GM21423 (cell line): ENCODE measurements around the gene KLK6.
"Not testable (repeated sequence)": the region's sequence is repeated elsewhere in the genome, so short reads cannot be mapped to it uniquely, and the experiment has no call there.

Experiments
- ATAC-seq: cut with Tn5 transposase; IDR thresholded peaks from one replicate; pipeline ENCODE4 v1.9.1; 2021; ENCODE audit warnings: mild to moderate bottlenecking, moderate library complexity; ENCODE audit not compliant: unreplicated experiment

KLK6 gene

DNA sequence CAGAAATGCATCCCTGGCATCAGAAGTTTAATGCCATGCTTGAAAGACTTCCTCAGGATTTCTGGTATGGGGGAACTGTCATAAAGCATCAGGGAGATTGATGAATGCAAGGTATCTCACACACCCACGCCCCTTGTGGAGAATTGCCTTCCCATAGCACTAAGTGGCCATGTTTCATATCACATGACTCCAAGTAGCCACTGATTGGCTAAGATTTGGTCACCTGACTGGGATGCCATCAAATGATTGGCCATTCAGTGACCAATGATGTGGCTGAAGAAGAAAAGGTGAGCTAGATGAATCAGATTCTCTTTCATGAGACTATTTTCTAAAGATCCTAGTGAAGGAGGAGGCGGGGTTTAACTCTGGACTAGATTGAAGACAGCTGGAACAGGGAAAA lies 24.7 kb upstream of the KLK6 start:
- no peak for ATAC-seq

DNA sequence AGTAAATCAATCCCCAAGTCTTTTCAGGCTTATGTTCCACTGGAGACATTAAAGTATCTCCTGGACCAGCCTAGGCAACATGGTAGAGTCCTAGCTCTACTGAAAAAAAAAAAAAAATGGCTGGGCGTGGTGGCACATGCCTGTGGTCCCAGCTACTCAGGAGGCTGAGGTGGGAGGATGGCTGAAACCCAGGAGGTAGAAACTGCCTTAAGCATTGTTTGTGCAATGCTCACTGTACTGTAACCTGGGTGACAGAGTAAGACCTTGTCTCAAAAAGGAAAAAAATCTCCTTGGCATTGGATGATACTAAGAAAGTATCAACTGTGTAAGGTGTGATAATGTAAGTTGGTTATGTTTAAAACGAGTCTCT lies 23.3 kb upstream of the KLK6 start:
- ATAC-seq, result no peak

DNA sequence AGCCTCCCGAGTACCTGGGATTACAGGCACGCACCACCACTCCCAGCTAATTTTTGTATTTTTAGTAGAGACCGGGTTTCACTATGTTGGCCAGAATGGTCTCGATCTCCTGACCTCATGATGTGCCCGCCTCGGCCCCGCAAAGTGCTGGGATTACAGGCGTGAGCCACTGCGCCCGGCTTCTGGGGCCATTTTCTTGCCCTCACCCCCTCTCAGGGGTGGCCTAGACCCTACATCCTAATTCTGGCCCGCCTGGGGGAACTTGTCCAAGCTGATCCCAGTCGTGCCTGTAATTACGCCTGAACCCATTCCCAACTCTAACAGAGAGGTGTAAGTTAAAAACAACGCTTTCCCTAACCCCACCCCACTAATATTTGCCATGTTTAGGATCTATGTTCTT lies 15.0 kb upstream of the KLK6 start:
- not testable (repeated sequence) for ATAC-seq

DNA sequence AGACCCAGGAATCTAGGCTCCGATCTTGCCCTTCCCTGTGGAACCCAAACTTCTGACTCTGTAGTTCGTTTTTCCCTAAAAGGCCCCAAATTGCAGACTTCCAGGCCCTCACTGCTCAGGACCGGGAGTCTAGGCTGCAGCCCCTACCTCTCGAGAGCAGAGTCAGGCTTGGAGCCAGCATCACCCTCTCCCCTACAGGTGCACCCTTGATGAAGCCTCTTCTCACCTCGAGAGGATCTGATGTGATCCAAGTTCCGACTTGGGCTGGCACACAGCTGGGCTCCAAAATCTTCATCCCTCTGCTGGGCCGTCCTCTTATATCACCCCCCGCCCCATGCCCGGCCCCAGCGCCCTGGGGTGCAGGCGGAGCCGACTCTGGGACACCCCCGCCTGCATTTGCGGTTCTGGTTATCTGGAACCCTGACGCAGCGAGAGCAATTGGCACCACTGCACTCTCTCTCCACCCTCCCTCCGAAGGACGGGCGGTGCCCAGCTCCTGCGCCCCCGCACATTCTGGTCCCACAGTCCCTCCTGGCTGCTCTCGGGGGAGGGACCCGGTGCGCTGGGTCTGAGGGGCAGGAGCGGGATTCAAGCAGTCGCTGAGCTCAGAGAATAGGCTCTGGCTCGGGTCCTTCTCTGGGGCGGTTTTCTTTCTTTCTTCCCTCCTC lies 14.4 kb upstream of the KLK6 start, which contains the start of gene KLK7:
Gene KLK7 (minus strand): TSS at position 293 of the 668 bp plus-strand sequence. CDS start 1,518 bp downstream, outside the sequence.
- no peak for ATAC-seq

DNA sequence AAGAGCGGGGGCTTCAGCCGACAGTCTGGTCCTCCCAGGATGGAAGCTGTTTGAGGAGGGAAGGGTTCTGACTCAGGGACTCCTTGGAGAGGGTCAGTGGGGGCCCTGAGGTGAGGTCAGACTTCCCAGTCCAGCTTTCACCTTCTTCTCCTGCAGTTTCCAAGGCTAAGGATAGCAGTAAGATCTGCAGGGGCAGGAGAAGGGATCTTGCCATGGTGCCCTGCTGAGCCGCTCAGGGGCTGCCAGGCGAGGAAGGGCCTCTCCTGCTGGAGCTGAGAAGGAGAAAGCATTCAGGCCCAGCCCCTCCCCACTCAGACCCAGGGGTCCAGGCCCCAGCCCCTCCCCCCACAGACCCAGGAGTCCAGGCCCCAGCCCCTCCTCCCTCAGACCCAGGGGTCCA lies 12.8 kb upstream of the KLK6 start:
- no peak for ATAC-seq

DNA sequence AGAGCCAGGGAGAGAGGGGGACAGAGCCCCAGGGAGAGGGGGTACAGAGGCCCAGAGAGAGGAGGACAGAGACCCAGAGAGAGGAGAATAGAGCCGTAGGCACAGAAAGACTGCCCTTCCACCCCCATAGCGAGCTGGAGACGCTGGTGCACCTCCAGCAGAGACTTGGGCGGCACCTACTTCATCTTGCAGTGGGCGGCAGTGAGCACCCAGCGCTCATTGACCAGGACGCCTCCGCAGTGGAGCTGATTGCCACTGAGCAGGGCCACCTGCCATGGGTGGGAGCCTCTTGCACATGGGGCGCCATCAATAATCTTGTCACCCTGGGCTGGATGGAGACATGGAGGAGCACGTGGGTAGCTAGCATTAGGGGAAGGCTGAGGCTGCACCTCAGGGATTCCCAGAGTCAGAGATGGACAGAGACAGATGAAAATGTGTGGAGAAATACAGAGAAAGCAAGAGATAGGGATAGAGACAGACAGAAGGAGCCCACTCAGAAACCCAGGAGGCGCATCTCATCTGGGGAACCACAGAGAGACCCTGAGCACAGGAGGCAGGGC lies 12.3 kb upstream of the KLK6 start:
- no peak for ATAC-seq

DNA sequence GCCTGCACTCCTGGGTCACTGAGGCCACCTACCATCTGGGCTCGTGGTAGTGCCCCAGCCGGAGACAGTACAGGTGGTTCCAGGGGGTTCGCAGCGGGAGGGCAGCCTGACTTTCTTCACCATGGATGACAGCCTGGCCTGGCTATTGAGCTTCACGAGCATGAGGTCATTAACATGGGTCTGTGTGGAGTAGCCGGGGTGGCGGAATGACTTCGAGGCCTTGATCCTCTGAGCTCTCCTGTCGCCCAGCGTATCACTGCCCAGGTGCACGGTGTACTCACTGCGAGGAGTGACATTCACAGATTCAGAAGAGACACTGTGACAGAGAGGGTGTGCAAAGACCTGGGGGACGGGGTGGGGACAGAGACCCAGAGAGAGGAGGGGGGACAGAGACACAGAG lies 10.8 kb upstream of the KLK6 start:
- ATAC-seq, result no peak

DNA sequence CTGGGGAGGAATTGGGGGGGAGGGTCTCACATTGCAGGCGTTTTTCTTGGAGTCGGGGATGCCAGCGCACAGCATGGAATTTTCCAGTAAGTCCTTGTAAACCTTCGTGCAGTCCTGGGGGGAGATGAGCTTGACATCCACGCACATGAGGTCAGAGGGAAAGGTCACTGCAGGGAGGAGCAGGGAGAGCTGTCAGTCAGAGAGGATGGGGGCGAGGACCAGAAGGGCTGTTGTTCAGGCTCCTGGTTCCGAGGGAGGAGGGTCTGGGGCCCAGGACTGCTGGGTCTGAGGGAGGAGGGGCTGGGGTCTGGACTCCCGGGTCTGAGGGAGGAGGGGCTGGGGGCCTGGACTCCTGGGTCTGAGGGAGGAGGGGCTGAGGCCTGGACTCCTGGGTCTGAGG lies 10.4 kb upstream of the KLK6 start:
- no peak for ATAC-seq

DNA sequence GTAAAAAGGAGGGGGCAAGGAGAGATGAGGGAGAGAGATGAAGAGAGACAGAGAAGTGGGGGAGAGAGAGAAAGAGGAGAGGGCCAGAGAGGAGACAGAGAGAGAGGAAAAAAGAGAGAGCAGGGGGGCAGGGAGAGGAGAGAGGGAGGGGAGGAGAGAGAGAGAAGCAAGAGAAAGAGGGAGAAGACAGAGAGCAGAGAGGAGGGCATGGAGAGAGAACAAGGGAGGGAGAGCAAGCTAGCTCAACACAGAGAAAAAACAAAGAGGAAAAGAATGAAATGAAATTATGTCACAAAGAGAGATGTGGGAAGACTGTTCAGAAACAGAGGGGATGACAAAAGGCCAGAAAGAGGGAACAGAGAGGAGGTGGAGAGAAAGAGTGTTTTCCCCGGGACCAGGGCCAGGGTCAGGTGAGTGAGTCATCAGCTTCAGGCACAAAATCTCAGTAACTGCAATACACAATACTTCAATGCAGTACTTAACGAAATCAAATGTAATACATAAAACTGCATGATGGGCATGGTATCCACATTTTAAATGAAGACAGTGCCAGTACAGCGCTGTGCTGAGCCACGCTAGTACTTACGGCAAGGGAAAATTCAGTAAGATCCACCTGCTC lies 9.5 kb upstream of the KLK6 start:
- ATAC-seq, result no peak

DNA sequence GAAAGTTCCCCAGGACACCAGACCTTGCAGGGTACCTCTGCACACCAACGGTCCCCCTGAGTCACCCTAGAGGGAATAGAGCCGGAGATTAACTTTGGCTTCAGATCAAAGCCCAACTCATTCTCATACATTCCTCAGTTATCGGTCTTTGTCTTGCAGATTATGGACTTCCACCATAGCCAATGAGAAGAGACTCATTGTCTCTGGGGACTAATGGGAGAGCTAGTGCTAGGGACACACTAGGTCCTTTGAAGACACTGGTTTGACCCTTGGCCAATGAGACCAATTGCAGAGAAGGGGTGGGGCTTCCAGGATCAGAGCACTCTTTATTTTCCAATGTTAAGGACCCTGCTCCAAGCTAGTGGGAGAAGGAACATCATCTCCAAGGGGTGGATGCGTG lies 8.2 kb upstream of the KLK6 start:
- ATAC-seq, result no peak

DNA sequence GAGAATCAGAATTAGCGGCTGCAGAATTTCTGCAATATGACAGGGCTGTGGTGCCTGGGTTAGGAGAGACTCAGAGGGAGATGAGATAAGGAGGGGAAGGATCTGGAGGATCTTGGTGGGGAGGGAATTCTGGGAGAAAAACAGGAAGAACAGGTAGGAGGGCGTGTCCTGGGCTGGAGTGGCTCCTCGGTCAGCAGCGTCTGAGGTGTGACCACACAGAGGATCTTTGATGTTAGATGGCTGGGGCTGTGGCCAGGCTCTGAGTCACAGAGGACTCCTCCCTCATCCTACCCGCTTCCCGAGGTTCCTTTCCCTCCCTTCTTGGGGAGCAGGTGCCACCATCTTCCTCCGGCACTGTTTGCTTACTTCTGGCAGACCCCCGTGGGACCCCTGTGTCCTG lies 6.4 kb upstream of the KLK6 start:
- no peak for ATAC-seq

DNA sequence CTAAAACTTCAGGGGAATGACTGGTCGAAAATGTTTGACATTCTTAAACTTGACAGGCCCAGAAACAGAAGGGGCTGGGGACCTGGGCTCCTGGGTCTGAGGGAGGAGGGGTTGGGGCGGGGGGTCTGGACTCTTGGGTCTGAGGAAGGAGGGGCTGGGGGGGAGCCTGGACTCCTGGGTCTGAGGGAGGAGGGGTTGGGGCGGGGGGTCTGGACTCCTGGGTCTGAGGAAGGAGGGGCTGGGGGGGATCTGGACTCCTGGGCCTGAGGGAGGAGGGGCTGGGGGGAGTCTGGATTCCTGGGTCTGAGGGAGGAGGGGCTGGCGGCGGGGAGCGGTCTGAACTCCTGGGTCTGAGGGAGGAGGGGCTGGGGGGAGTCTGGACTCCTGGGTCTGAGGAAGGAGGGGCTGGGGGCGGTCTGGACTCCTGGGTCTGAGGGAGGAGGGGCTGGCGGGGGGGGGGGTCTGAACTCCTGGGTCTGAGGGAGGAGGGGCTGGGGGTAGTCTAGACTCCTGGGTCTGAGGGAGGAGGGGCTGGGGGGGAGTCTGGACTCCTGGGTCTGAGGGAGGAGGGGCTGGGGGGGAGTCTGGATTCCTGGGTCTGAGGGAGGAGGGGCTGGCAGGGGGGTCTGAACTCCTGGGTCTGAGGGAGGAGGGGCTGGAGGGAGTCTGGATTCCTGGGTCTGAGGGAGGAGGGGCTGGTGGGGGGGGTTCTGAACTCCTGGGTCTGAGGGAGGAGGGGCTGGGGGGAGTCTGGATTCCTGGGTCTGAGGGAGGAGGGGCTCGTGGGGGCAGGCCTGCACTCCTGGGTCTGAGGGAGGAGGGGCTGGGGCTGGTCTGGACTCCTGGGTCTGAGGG lies 5.5 kb upstream of the KLK6 start:
- no peak for ATAC-seq

DNA sequence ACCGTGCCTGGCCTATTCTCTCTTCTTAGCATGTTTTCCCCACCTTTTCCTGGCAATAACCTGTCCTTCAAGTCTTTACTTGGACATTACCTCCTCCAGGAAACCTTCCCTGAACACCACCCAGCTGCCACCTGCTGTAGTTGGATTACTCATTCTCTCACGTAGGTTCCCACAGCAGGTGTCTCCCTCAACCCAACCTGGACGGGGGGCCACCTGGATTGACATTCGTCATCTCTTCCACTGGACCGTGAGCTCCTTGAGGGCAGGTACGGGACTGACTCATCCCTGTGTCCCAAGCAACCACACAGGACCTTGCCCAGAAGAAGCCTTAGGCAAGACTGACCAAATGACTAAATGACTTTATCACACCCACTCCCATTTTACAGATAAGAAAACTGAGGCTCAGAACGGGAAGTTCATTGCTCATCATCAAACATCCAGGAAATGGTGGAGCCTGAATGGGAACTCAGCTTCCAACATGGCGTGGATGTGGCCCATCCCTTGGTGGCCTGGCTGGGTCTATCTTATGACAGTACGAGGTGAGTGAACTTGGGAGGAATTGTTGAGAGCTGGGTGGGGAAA lies 3.5 kb upstream of the KLK6 start:
- ATAC-seq, result no peak

DNA sequence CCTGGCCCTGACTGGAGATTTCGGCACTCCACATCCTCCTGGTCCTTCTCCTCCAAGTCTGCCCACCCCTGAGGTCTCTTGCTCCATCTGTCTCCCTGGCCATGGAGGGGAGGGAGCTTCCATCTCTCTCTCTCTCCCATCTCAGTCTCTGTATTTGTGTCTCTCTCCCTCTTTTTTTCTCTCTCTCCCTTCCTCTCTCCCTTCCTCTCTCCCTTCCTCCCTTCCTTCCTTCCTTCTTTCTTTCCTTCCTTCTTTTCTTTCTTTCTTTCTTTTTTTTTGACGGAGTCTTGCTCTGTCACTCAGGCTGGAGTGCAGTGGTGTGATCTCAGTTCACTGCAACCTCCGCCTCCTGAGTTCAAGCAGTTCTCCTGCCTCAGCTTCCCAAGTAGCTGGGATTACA lies 419 bp upstream of the KLK6 start:
- not testable (repeated sequence) for ATAC-seq

DNA sequence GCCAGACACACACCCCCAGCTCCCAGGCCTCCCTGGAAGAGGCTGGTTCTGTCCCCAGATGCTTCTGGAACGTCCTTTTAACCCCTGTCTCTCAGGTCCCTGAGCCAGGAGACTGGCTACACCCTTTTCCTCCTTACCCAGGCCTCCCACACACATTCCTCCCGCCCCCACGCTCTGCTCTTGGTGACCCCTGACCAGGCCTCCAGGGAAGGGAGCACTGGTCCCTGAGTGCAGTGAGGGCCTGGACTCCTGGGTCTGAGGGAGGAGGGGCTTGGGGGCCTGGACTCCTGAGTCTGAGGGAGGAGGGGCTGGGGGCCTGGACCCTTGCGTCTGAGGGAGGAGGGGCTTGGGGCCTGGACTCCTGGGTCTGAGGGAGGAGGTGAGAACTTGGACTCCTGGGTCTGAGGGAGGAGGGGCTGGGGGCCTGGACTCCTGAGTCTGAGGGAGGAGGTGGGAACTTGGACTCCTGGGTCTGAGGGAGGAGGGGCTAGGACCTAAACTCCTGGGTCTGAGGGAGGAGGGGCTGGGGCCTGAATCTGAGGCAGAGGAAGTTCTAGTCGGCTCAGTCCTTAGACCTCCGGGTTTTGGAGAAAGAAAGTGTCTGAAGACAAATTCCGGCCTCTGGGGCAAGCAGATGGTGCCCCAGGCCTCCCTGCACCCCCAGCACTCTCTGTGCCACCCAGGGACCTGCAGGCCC lies 527 bp downstream of the KLK6 start:
- no peak for ATAC-seq

DNA sequence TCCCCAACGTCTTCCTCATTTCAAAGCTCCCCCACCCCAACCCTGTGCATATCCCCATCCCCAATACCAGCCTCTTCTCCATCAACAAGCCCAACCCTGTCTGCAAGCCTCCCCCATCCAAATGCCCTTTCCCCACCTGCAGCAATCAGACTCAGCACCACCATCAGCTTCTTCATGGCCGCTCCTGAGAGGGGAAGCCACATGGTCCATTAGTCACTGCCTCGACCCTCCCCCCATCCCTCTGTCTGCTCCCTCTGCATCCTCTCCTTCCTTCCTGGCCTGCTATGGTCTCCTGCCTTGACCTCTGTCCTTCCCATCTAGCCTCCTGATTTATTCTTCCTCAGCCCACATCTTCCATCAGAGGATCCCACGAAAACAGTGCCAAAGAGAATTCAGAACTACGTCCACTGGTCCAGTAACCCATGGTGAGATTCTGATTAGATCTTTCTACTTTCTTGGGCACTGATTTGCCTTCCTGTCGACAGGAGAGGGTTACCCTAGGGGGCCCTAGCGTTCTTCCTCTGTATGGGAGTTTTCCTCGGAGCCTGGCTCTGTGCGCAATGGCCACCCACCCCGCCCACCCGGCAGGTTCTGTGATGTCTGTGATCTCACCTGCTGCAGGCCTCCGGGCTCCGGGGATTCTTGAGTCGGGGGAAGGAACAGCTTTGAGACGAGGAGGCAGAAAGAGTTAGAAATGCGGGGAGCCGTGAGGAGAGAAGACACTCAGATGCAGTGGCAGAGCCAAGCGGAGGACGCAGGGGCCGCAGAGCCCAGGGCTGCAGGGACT lies 1.3 kb downstream of the KLK6 start:
- ATAC-seq, result no peak

DNA sequence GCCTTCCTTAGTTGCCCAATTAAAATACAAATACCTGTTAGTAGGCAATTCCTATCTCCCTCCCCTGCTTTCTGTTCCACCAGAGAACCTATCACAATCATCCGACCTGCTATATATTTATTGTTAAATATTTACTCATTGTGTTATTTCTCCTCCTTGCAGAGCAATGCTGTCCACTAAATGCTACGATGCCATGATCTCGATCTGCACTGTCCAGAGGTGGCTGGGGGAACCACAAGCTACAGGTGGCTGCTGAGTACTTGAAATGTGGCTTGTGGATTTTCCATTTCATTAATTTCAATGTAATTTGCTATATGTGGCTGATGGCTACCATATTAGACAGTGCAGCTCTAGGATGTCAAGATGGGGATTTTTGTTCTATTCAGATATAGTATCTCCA lies 5.1 kb downstream of the KLK6 start:
- ATAC-seq, result no peak

DNA sequence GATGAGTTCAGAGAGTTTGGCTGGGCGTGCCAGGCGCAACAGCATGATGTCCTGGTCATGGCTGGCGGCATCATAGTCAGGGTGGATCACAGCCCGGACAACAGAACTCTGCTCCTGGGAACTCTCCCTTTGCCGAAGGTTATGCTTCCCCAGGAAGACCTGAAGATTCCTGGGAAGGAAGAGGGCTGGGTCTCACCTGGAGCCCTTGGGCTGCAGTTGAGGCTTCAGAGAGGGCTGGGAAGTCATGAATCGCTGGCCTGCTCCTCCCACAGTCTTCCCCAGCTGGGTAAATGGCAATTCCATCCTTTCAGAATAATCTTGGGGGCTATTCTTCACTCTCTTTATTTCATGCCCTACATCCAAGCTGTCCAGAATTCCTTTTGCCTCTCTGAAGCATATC lies 6.0 kb downstream of the KLK6 start:
- ATAC-seq, result no peak

DNA sequence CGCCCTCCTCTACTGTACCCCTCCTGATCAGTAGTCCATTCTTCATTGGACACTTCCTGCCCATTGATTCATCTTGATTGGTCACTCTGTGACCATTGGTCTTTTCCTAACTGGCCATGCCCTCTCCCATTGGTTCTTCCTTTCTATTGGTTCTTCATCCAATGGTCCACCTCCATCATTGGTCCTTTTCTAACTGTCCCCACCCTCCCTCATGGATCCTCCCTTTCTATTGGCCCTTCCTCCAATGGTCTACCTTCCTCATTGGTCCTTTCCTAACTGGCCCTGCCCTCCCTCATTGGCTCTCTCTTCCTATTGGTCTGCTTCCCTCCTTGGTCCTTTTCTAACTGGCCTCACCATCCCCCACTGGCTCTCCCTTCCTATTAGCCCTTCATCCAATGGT lies 7.1 kb downstream of the KLK6 start:
- no peak for ATAC-seq
